Stimulated activated CD4-positive, alpha-beta T cell treated with anti-CD3 and anti-CD28 coated beads, Interleukin-4, amount 100 ng/mL, for 48 hours (primary cell): ENCODE results near the gene CAPN9.
"Not testable (repeated sequence)": the region's sequence is repeated elsewhere in the genome, so short reads cannot be mapped to it uniquely, and the experiment has no call there.

Experiments
- DNase-seq, 2 donors: peaks; one replicate each; pipeline ENCODE4 v3.0.0-alpha.2; 2020; ENCODE audit warnings: low read depth in 2 of 2

The CAPN9 gene

GRCh38 chr1:230823931-230824381, 76.8 kb downstream of the CAPN9 start:
- DNase-seq: no peak

DNA sequence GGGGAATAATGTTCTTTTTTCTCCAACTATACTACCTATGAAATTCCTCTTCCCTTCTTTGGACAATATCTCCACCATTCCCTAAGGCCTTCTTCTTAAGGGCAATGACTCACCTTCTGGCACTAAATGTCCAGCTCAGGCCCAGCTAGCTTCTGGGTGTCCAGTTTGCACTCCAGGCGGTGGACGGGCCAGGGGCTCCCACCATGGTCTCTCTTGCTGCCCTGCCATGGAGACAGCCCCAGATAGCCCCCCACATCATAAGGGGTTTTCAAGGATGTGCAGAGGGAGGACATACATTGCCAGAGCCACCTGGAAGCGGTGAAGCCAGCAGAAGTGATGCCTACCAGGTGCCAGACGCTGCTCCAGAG, 77.3 kb downstream of the CAPN9 start:
- DNase-seq: no peak

DNA sequence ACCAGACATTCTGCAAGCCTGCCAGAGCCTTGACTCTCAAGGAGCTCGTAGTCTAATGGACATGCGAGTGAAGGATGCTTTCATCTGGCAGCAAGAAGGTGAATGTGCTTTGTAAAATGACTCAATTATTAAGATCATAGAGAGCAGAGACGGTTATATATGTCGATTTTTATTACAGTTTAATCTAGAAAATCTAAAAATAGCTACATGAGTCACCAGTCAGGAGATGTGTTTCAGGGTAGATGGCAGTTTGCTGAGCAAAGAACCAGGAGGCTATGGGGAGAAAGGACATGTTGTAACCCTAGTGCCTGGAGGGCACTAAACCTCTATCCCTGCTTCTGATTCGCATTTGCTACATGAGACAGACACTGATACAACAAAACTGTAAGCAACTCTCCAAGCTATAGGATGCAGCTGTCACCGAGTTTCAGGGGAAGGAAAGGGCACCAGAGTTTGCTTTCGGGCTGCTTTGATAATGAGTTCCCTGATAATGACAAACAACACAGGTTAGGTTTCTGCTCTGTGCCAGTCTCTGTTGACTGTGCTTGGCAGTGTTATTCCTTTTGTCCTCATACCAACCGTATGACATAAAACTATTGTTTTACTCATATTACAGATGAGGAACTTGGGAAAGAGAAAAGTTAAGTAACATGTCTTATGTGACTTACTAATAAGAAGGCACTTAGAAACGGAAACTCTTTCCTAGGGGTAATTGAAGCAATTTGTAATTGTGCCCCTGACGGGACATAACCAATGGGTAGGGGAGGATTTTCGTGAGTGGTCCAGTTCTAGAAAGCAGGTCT, 77.9 kb downstream of the CAPN9 start:
- no peak for DNase-seq

DNA sequence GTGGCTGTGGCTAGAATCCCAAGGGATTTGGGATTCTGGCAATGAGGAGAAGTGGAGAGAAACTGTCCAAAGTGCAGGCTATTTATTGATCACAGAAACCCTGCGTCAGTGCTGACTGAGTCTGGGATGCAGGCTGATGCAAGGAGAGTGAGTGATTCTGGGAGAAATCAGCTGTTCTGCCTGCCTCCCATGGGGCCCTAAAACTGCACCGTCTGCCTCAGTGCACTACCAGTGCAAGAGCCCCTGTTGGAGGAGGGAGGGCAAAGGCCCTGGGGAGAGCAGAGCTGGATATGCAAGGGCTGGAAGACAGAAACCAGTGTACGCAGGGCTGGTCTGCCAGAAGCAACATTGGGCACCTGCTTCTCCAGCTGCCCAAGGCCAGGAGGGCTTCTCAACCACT, 78.6 kb downstream of the CAPN9 start:
- DNase-seq: no peak

DNA sequence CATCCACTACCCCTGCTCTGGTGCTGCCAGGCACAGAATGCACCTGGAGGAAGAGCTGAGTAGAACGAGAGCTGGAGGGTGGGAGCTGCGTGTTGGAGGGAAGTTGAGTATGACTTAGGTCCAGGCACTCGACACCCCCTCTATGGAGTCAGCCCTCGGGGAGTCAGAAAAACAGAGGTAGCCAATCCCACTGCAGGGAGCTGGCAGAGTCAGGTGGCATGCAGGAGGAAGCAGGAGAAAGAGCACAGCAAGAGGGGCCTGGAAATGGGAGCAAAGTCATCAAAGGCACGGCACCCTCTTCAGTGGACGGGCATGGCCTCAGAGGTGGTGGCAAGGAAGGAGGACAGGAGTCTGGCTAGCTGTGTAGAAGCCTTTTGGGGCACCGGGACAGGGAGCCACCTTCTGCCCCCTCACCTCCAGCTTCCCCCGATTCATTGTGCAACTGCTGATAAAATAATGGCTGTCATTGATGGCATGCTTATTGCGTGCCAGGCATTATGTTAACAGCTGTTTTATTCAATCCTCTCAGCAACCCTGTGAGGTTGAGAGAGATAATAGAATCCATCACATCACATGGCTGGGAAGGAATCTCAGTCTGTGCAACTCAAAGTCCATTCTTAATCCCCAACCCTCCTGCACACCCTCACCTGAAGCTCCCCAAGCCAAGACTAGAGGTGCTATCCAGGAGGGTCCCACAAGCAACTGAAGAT, 79.1 kb downstream of the CAPN9 start:
- no peak for DNase-seq

DNA sequence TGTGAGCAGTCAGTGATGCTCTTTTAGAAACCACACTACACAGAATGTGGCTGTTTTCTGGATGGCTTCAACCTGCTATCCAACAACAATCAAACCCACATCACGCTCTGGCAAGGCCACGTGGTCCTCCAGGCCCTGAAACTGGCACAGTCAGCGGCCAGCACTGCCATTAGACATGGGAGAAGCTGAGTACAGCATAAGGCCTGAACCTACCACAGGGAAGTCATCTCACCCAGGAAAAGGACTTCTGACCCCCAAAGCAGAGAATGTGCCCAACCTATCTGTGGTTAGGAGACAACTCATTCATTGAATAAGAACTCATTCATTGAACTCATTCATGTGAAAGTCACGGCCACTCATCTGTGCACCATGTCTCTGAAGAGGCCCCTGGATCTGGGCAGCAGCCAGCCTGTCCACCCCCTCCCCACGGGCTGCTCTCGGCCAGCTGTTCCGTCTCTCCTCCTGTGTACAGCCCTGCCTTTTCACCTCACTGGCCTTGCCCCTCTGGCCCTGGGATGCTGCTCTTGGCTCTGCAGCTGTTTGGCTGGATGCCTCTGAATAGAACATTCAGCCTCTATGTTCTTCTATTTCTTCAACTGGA, 80.0 kb downstream of the CAPN9 start:
- DNase-seq: no peak

DNA sequence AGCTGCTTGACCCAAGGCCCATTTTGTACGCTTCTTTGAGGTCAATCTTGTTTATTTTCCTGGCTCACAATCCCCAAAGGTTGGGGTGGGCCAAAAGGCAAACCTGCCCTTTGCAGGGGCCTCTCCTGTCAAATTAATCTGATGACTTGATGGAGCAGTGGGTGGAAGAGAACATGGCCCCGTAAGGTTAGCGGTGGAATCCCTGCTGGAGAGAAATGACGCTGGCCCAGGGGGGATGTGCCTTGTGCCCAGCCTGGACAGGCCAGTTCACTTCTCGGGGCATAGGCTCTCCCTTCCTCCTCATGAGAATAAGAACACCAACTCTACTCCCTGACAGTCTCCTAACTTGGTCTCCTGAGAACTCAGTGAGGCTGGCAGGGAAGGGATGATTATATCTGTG, 80.6 kb downstream of the CAPN9 start:
- DNase-seq: no peak

DNA sequence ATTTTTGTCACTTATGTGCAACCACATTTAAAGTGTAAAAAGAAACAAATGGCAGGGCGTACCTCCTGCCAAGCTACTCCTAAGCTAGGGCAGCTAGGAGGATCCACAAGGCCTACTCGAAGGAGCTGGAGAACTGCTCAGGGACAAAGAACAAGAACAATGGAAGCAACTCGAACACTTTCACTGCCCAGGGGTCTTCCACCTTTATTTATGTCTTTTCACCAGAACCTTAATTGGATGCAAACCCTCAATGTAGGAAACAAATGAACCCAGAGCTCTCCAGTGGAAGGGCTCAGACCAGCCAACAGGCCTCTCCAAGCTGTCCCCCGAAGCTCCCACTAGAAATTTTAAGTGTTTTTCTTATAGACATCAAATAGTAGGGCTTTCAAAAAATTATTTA, 81.2 kb downstream of the CAPN9 start:
- DNase-seq: no peak

GRCh38 chr1:230831771-230832170, 84.6 kb downstream of the CAPN9 start:
- DNase-seq: no peak

DNA sequence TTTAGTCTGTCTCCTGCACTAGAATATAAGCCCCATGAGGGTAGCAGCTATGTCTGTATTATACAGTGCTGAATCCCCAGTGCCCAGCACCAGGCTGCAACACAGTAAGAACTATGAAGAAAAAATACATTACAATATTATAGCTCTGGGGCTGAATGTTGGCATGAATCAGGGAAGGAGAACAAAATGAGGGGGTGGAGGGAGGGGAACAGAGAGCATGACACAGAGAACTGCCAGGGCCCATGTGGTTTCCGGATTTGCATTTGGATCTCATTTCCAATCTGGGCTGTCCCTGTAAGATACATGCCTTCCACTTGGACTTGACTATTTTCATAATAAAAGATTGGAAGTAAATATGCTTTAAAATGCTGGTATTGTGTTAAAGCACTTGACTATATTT, 85.3 kb downstream of the CAPN9 start:
- DNase-seq: no peak

DNA sequence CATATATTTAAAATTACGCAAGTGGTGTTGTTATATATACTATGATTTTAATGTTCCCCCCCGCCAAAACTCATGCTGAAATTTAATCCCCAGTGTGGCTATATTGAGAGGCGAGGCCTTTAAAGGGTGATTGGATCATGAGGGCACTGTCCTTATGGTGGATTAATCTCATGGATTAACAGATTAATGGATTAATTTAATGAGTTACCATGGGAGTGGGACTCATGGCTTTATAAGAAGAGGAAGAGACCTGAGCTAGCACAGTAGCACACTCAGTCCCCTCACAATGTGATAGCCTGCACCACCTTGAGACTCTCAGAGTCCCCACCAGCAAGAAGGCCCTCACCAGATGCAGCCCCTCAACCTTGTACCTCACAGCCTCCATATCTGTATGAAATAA, 86.3 kb downstream of the CAPN9 start:
- DNase-seq: no peak

DNA sequence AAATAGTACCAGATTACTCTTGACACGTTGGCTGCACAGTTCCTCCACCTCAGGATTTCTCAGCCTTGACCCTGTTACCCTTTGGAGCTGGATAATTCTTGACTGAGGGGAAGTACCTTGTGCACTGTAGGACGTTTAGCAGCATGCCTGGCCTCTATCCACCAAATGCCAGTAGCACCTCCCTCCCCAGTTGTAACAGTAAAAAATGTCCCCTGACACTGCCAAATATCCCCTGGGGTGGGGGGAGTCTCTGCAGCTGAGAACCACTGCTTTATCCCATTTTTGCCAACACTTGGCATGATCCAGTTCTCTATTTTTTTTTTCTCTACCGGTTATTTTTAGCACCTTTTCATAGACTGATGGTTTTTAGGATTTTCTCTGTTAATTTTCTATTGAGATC, 87.1 kb downstream of the CAPN9 start:
- DNase-seq: no peak

DNA sequence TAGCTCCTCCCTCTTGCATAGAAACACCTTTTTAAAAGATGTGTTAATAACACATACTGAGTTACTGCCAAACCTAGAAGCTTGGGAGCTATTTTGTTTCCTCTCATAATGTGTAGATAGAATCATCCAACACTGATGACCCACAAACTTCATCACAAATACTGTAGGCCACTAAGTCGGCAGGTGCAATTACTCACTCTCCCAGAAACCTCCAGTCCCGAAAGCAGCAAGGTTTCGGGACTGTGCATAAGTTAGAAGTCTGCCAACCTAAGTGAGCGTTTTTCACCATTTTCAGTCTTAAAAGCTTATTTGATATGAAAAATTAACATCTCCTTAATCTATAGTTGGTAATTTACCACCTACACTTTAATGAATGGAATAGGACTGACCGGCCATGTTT, 89.2 kb downstream of the CAPN9 start:
- DNase-seq: no peak

DNA sequence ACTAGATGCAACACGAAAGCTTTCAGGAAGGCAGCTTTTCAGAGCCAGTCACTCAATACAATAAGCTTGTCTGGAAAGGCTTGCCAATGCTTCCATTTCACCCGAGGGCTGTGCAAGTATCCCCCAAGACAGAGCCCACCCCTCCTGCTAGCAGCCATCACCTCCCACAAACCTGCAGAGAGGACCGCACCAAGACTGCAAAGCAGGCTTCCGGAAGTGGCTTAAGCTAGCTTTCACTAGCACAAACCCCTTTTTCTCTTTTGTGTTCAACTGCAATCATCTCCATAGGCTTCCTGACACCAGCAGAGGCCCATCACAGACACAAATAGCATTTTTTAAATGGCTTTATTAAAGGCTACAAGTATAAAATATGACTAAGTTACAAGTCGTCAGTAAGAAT, 89.6 kb downstream of the CAPN9 start:
- DNase-seq: no peak

- DNase-seq: no peak
These were observed 92.0 kb downstream of the CAPN9 start for GRCh38 chr1:230839173-230839572.

DNA sequence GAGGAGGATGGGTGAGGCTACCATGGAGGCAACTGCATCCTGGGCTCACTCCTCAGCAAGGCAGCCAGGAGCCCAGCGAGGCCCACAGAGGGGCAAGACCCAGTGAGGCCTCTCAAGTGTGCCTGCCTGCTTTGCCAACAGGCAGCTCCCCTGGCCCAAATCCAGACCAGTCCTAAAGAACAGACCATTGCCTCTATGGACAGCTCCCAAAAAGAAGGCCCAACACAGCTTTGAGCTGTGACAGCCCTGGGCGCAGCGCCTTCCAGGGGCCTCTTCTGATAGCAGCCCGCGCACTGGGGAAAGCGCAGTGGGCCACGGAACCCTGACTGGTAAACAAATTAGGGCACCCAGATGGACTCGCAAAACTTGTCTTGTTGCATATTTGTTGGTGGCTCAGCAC, 95.6 kb downstream of the CAPN9 start:
- no peak for DNase-seq

- DNase-seq: no peak
These were observed 96.5 kb downstream of the CAPN9 start for GRCh38 chr1:230843503-230844309.

DNA sequence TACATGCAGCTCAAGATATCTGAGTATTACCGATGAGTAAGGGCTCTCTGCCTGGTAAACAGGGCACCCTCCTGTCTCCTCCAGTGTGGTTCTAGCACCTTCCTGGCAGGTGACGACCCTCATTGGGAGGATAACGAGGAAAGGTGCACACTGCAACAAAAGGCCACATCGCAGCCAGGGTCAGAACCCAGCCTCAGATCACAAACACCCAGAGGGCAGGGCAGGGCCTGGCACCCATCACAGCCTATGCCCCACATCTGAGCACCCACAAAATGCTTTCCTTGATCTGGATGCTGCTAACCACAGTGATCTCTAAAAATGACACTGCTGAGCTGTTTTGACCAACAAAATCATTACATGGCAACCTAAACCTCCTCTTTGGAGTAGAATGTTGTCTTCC, 97.4 kb downstream of the CAPN9 start:
- DNase-seq: no peak

GRCh38 chr1:230845184-230845583, 98.0 kb downstream of the CAPN9 start:
- DNase-seq: not testable (repeated sequence)

- DNase-seq: no peak
These were observed 101.0 kb downstream of the CAPN9 start for GRCh38 chr1:230848235-230848634.

DNA sequence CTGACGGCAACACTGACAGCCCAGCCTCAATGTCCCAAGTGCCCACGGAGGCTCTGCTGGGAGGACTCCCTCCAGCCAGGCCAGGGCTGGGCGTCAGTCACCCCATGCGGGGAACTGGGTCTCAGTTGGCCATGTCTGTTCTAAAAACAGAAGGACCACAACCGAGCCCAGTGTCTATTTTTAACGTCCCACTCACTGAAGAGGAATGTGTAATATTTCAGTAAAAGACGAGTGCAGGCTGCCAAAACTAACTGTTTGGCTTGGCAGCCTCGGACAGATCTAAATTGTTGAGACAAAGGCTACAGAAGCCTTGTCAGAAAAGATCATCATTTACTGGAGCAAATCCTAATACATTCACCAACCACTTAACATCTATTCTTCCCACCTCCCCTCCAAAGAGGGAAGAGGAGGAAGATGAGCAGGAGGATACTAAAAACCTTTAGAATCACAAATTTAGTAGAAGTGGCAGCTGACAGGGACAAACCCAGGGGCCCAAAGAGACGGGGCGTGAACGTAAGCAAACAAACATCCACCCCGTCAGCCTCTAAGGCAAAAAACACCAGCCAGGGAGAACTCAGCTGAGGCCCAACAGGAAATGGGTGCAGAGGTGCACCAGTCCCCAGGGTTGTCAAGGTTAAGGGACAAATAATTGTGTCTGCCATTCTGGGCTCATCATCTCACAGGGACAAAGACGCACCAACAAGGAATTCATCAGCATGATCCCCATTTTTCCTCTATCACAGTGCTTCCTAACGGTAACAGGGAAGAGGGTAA, 102.5 kb downstream of the CAPN9 start:
- no peak for DNase-seq
